ENCODE results near the gene ZNF835.

ZNF835 gene

GRCh38 chr19:56671613-56671994 lies at the start of gene ZNF835:
ZNF835 (minus strand) TSS chr19:56671757; CDS start chr19:56665198, 6,559 bp downstream.
- no peak for TF ChIP-seq PATZ1 (CRISPR knock-in tag; IDR thresholded peaks at IDR 0.05; ENCODE audit: borderline replicate concordance)
- TF ChIP-seq OSR1 (CRISPR knock-in tag; IDR thresholded peaks at IDR 0.05): no peak
- TF ChIP-seq CSDC2 (CRISPR knock-in tag; IDR thresholded peaks at IDR 0.05): no peak
- TF ChIP-seq ZFP3 (CRISPR knock-in tag; IDR thresholded peaks at IDR 0.05): peak; percentile 67; the same call in 1 of the 2 replicates
- no peak for TF ChIP-seq POU6F1 (CRISPR knock-in tag; IDR thresholded peaks at IDR 0.05; ENCODE audit: borderline replicate concordance, low read depth)
- no peak for TF ChIP-seq CSRNP3 (CRISPR knock-in tag; IDR thresholded peaks at IDR 0.05)
- no peak for TF ChIP-seq ESRRG (CRISPR knock-in tag; IDR thresholded peaks at IDR 0.05)
- no peak for TF ChIP-seq BACH2 (CRISPR knock-in tag; IDR thresholded peaks at IDR 0.05; ENCODE audit: borderline replicate concordance)
- no peak for ATAC-seq

- no peak for ATAC-seq
- no peak for TF ChIP-seq RARB (CRISPR knock-in tag; IDR thresholded peaks at IDR 0.05)
- TF ChIP-seq ZNF8 (CRISPR knock-in tag; IDR thresholded peaks at IDR 0.05): no peak
- no peak for TF ChIP-seq CSRNP3 (CRISPR knock-in tag; IDR thresholded peaks at IDR 0.05)
- TF ChIP-seq TOX (CRISPR knock-in tag; IDR thresholded peaks at IDR 0.05; ENCODE audit: borderline replicate concordance): no peak
- TF ChIP-seq ZC3H10 (CRISPR knock-in tag; IDR thresholded peaks at IDR 0.05): no peak
- TF ChIP-seq ZFP3 (CRISPR knock-in tag; IDR thresholded peaks at IDR 0.05): no peak
- TF ChIP-seq CREB5 (CRISPR knock-in tag; IDR thresholded peaks at IDR 0.05; ENCODE audit: low read depth): no peak
- no peak for TF ChIP-seq GLIS3 (CRISPR knock-in tag; IDR thresholded peaks at IDR 0.05)
- TF ChIP-seq PATZ1 (CRISPR knock-in tag; IDR thresholded peaks at IDR 0.05; ENCODE audit: borderline replicate concordance): no peak
- TF ChIP-seq POU6F1 (CRISPR knock-in tag; IDR thresholded peaks at IDR 0.05; ENCODE audit: borderline replicate concordance, low read depth): no peak
- TF ChIP-seq ZFP30 (CRISPR knock-in tag; IDR thresholded peaks at IDR 0.05): no peak
- no peak for TF ChIP-seq ZNF70 (CRISPR knock-in tag; IDR thresholded peaks at IDR 0.05)
- TF ChIP-seq OSR1 (CRISPR knock-in tag; IDR thresholded peaks at IDR 0.05): no peak
- no peak for TF ChIP-seq ISL1 (CRISPR knock-in tag; IDR thresholded peaks at IDR 0.05)
- TF ChIP-seq CSDC2 (CRISPR knock-in tag; IDR thresholded peaks at IDR 0.05): no peak
- TF ChIP-seq TCF4 (CRISPR knock-in tag; IDR thresholded peaks at IDR 0.05; ENCODE audit: borderline replicate concordance): no peak
- no peak for TF ChIP-seq ZNF565 (CRISPR knock-in tag; conservative IDR thresholded peaks at IDR 0.05; ENCODE audit: low read depth)
- TF ChIP-seq PPARA (CRISPR knock-in tag; IDR thresholded peaks at IDR 0.05; ENCODE audit: borderline replicate concordance): no peak
- no peak for TF ChIP-seq BACH2 (CRISPR knock-in tag; IDR thresholded peaks at IDR 0.05; ENCODE audit: borderline replicate concordance)
- no peak for TF ChIP-seq ESRRG (CRISPR knock-in tag; IDR thresholded peaks at IDR 0.05)
These were observed 48.7 kb upstream of the ZNF835 start for GRCh38 chr19:56720281-56720680.

All from SK-N-SH treated with all-trans-retinoic acid at 6 μM for 48 hours (cell line).